Stomach (tissue), 4 donors: Measurements from ENCODE around the gene SNURF.

Source experiments
- CTCF ChIP-seq, 7 experiments: fragments of 450-650 bp in 4 of 7; fragments of 200-600 bp in 3 of 7; sonication (generic) in 3 of 7; IDR thresholded peaks; one replicate each; pipeline ENCODE4 v1.5.1; 2016 to 2019; ENCODE audit warnings: antibody characterized with exemption in 7 of 7, control low read depth in 2 of 7, mild to moderate bottlenecking in 1 of 7
- EP300 ChIP-seq: sonication (generic); formaldehyde crosslinking; IDR thresholded peaks from one replicate; pipeline ENCODE4 v1.6.1; 2017; ENCODE audit warnings: antibody characterized with exemption

- no peak for TF ChIP-seq CTCF (IDR thresholded peaks at IDR 0.05)
- TF ChIP-seq EP300 = no peak
Observed at GRCh38 chr15:24954783-24955530, at the start of gene SNURF, which contains the start of gene SNRPN.
